B cell (primary cell): ENCODE measurements around the gene SLC24A3.

Source experiments
- EZH2 ChIP-seq: IDR thresholded peaks from 2 replicates; pipeline ENCODE4 v1.6.1; 2012; ENCODE audit warnings: borderline replicate concordance, low read depth, mild to moderate bottlenecking, moderate library complexity, low read length; ENCODE audit not compliant: insufficient read depth, poor library complexity, severe bottlenecking
- TF ChIP-seq, protein P1 (sequence below): fragments of 200-600 bp; IDR thresholded peaks from one replicate; pipeline ENCODE4 v1.8.0; 2022; ENCODE audit warnings: antibody characterized with exemption, mild to moderate bottlenecking

DNA sequence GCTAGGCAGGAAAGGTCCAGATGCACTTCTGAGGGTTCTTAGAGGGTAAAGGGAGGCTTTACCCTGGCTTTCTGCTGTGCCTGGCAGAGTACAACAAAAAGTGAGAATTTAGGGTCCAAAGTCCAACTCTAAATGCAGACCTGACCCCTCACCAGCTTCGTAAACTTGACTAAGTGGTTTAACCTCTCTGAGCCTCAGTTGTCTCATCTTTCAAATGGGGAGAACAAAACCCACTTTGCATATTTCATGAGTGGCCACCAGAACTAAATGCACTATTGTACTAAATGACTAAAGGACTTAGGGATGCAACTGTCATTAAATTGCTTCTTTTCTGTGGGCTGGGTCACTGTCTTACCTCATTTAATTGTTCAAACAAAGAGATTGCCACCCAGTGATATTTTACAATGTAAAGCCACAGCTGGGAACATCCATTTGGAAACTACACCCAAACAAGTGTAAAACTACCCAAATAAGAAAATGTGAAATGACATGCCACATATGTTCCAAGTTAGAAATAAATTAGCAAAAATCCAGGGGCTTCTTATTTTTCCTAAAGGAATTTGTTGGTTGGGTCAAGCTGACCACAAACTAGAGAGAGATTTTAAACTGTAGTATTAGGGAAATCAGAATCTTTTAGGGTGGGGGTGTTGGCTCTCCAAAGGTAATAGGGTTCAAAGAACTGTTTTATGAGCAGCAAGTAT lies 497.3 kb downstream of the SLC24A3 start:
- TF ChIP-seq, protein P1, sequence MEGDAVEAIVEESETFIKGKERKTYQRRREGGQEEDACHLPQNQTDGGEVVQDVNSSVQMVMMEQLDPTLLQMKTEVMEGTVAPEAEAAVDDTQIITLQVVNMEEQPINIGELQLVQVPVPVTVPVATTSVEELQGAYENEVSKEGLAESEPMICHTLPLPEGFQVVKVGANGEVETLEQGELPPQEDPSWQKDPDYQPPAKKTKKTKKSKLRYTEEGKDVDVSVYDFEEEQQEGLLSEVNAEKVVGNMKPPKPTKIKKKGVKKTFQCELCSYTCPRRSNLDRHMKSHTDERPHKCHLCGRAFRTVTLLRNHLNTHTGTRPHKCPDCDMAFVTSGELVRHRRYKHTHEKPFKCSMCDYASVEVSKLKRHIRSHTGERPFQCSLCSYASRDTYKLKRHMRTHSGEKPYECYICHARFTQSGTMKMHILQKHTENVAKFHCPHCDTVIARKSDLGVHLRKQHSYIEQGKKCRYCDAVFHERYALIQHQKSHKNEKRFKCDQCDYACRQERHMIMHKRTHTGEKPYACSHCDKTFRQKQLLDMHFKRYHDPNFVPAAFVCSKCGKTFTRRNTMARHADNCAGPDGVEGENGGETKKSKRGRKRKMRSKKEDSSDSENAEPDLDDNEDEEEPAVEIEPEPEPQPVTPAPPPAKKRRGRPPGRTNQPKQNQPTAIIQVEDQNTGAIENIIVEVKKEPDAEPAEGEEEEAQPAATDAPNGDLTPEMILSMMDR: no peak
- no peak for TF ChIP-seq EZH2
